Hepatocyte (in vitro differentiated cells): Measurements from ENCODE around the gene ERICH6. TPM values are rescaled to one million over a fixed set of nuclear protein-coding genes. Genes with fewer than 3 reads are reported as not detected.

Source experiments
- DNase-seq: peaks from one replicate; pipeline ENCODE4 v3.0.0-alpha.2; 2016; ENCODE audit warnings: low spot score
- H2AFZ ChIP-seq: fragments of 200-600 bp; sonication (generic); 2 replicates; pipeline ENCODE4 v1.6.0; 2016; ENCODE audit warnings: antibody characterized with exemption, mild to moderate bottlenecking
- H3K27ac ChIP-seq: fragments of 200-600 bp; sonication (generic); 2 replicates; pipeline ENCODE4 v1.5.1; 2016; ENCODE audit warnings: mild to moderate bottlenecking
- H3K27me3 ChIP-seq: fragments of 200-600 bp; sonication (generic); 2 replicates; pipeline ENCODE4 v1.6.1; 2016
- H3K36me3 ChIP-seq: fragments of 200-600 bp; sonication (generic); replicated peaks from 2 replicates; pipeline ENCODE4 v1.5.1; 2016; ENCODE audit warnings: low read depth; ENCODE audit not compliant: insufficient read depth
- H3K4me1 ChIP-seq: fragments of 200-600 bp; sonication (generic); 2 replicates; pipeline ENCODE4 v1.5.1; 2016; ENCODE audit warnings: mild to moderate bottlenecking, moderate library complexity; ENCODE audit not compliant: insufficient read depth
- H3K4me2 ChIP-seq: fragments of 200-600 bp; sonication (generic); 2 replicates; pipeline ENCODE4 v1.6.0; 2016
- H3K4me3 ChIP-seq: fragments of 200-600 bp; sonication (generic); 2 replicates; pipeline ENCODE4 v1.5.1; 2016; ENCODE audit warnings: mild to moderate bottlenecking
- H3K79me2 ChIP-seq: fragments of 200-600 bp; sonication (generic); 2 replicates; pipeline ENCODE4 v1.6.0; 2017; ENCODE audit warnings: mild to moderate bottlenecking
- H3K9me2 ChIP-seq: fragments of 200-600 bp; sonication (generic); replicated peaks from 2 replicates; pipeline ENCODE4 v1.6.0; 2017; ENCODE audit warnings: mild to moderate bottlenecking; ENCODE audit not compliant: insufficient read depth
- H3K9me3 ChIP-seq: fragments of 200-600 bp; sonication (generic); 2 replicates; pipeline ENCODE4 v1.5.1; 2016; ENCODE audit warnings: low read depth, mild to moderate bottlenecking
- H4K20me1 ChIP-seq: fragments of 200-600 bp; sonication (generic); 2 replicates; pipeline ENCODE4 v1.6.0; 2016; ENCODE audit warnings: mild to moderate bottlenecking; ENCODE audit not compliant: insufficient read depth, poor library complexity, severe bottlenecking
- CTCF ChIP-seq: fragments of 200-600 bp; sonication (generic); IDR thresholded peaks from 2 replicates; pipeline ENCODE4 v1.5.1; 2016; ENCODE audit warnings: antibody characterized with exemption, mild to moderate bottlenecking; ENCODE audit not compliant: poor library complexity
- EZH2 ChIP-seq: fragments of 200-600 bp; sonication (generic); IDR thresholded peaks from 2 replicates; pipeline ENCODE4 v1.6.1; 2016; ENCODE audit warnings: antibody characterized with exemption, mild to moderate bottlenecking, borderline replicate concordance
- EZH2phosphoT487 ChIP-seq: fragments of 200-600 bp; sonication (generic); IDR thresholded peaks from one replicate; pipeline ENCODE4 v1.6.1; 2018; ENCODE audit warnings: antibody characterized with exemption, mild to moderate bottlenecking, low read depth, moderate library complexity; ENCODE audit not compliant: unreplicated experiment, severe bottlenecking
- WGBS: methylation state at CpG from one replicate; pipeline ENCODE4 v1.1.6; 2016; ENCODE audit warnings: low lambda C conversion rate; ENCODE audit errors: missing lambda C conversion rate; 5-methylcytosine and 5-hydroxymethylcytosine counted together
- polyA plus RNA-seq: library from polyadenylated mRNA; unstranded; fragments of >200 nt; fragmentation: Nextera tagmentation; extraction: Ambion mirVana; gene quantifications from 2 replicates; pipeline ENCODE4 v1.2.1, GENCODE V29; 2016
- total RNA-seq: library from RNA; depleted of rRNA; stranded (reverse); fragments of >200 nt; gene quantifications from 2 replicates; pipeline ENCODE4 v1.2.3, GENCODE V29; 2014

ERICH6 gene
- total and polyA plus RNA-seq, 2 experiments from 2014 or later = not detected

GRCh38 chr3:150703299-150703755, 393 bp downstream of the ERICH6 start:
- WGBS = 28% methylated on average over 10 of the region's 29 CpGs
- TF ChIP-seq CTCF (no peak), EZH2phosphoT487 (no peak), EZH2 (no peak)
- Histone ChIP-seq H3K9me3 (no peaks in the 10 kb centered on the region), H3K36me3 (no peaks in the 10 kb centered on the region), H3K79me2 (peaks cover 4% of the 10 kb centered on the region), H3K9me2 (no peaks in the 10 kb centered on the region), H4K20me1 (no peaks in the 10 kb centered on the region), H3K4me2 (peak overlapping the region; percentile 80), H2AFZ (peak overlapping the region; percentile 87), H3K4me1 (peaks cover 4% of the 10 kb centered on the region), H3K27ac (peak overlapping the region; percentile 16), H3K27me3 (no peaks in the 10 kb centered on the region), H3K4me3 (peak overlapping the region; percentile 3)
- no peak for DNase-seq

- H3K79me2 ChIP-seq = no peaks in the 10 kb centered on the region
- no peaks in the 10 kb centered on the region for H3K9me2 ChIP-seq
- H3K36me3 ChIP-seq = no peaks in the 10 kb centered on the region
- H2AFZ ChIP-seq = no peak overlapping the region
- H3K9me3 ChIP-seq = no peaks in the 10 kb centered on the region
- no peak overlapping the region for H3K4me2 ChIP-seq
- H3K4me1 ChIP-seq = no peaks in the 10 kb centered on the region
- no peaks in the 10 kb centered on the region for H4K20me1 ChIP-seq
- DNase-seq = no peak
- no peaks in the 10 kb centered on the region for H3K27me3 ChIP-seq
- no peak overlapping the region for H3K4me3 ChIP-seq
- no peak overlapping the region for H3K27ac ChIP-seq
- no peak for TF ChIP-seq EZH2
- TF ChIP-seq EZH2phosphoT487 = no peak
- no peak for TF ChIP-seq CTCF
- 88% methylated on average over 2 of the region's 2 CpGs for WGBS
Observed at GRCh38 chr3:150699068-150699639, 4.6 kb downstream of the ERICH6 start.

- Histone ChIP-seq H3K27me3 (no peaks in the 10 kb centered on the region), H3K4me1 (no peaks in the 10 kb centered on the region), H4K20me1 (no peaks in the 10 kb centered on the region), H3K4me2 (no peak overlapping the region), H2AFZ (no peak overlapping the region), H3K27ac (no peak overlapping the region), H3K4me3 (no peak overlapping the region), H3K9me2 (no peaks in the 10 kb centered on the region), H3K79me2 (no peaks in the 10 kb centered on the region), H3K36me3 (no peaks in the 10 kb centered on the region), H3K9me3 (no peaks in the 10 kb centered on the region)
- DNase-seq = no peak
- TF ChIP-seq EZH2phosphoT487 (no peak), CTCF (no peak), EZH2 (no peak)
Observed at GRCh38 chr3:150697646-150698045, 6.1 kb downstream of the ERICH6 start.
